Effector CD8-positive, alpha-beta T cell (primary cell): ENCODE data around the gene BCAN.

Experiments used
- DNase-seq: peaks from one replicate; lab custom pipeline; 2025; lab: John Stamatoyannopoulos, UW

The BCAN gene

GRCh38 chr1:156644640-156645039, 2.7 kb downstream of the BCAN start:
- no peak for DNase-seq

GRCh38 chr1:156645056-156645455, 3.1 kb downstream of the BCAN start:
- DNase-seq = no peak

GRCh38 chr1:156645666-156646065, 3.7 kb downstream of the BCAN start:
- no peak for DNase-seq

- DNase-seq = no peak
These were observed 4.9 kb downstream of the BCAN start for GRCh38 chr1:156646738-156647211.

GRCh38 chr1:156647351-156647750, 5.4 kb downstream of the BCAN start:
- no peak for DNase-seq

GRCh38 chr1:156648496-156648895, 6.6 kb downstream of the BCAN start:
- no peak for DNase-seq

- DNase-seq = no peak
These were observed 7.0 kb downstream of the BCAN start for GRCh38 chr1:156648951-156649350.

- no peak for DNase-seq
These were observed 10.4 kb downstream of the BCAN start for GRCh38 chr1:156652131-156652991.

GRCh38 chr1:156652992-156653355, 11.1 kb downstream of the BCAN start:
- no peak for DNase-seq

- DNase-seq = no peak
These were observed 12.8 kb downstream of the BCAN start for GRCh38 chr1:156654700-156655099.

- no peak for DNase-seq
These were observed 13.4 kb downstream of the BCAN start for GRCh38 chr1:156655151-156655903.

- DNase-seq = no peak
These were observed 14.1 kb downstream of the BCAN start for GRCh38 chr1:156655904-156656516.

GRCh38 chr1:156656806-156657740, 15.2 kb downstream of the BCAN start:
- DNase-seq = peak; percentile 64

- DNase-seq = no peak
These were observed 15.9 kb downstream of the BCAN start for GRCh38 chr1:156657741-156658319.

GRCh38 chr1:156658496-156658895, 16.6 kb downstream of the BCAN start:
- DNase-seq = no peak

- no peak for DNase-seq
These were observed 17.1 kb downstream of the BCAN start for GRCh38 chr1:156658945-156659574.

GRCh38 chr1:156659661-156659987, 17.7 kb downstream of the BCAN start:
- no peak for DNase-seq

- DNase-seq = peak; percentile 85
These were observed 18.3 kb downstream of the BCAN start for GRCh38 chr1:156659988-156660751.

- no peak for DNase-seq
These were observed 18.8 kb downstream of the BCAN start for GRCh38 chr1:156660752-156661112.
